ENCODE measurements around the gene MRGPRG.
"Not testable (repeated sequence)": the region's sequence is repeated elsewhere in the genome, so short reads cannot be mapped to it uniquely, and the experiment has no call there.

Gene MRGPRG

DNA sequence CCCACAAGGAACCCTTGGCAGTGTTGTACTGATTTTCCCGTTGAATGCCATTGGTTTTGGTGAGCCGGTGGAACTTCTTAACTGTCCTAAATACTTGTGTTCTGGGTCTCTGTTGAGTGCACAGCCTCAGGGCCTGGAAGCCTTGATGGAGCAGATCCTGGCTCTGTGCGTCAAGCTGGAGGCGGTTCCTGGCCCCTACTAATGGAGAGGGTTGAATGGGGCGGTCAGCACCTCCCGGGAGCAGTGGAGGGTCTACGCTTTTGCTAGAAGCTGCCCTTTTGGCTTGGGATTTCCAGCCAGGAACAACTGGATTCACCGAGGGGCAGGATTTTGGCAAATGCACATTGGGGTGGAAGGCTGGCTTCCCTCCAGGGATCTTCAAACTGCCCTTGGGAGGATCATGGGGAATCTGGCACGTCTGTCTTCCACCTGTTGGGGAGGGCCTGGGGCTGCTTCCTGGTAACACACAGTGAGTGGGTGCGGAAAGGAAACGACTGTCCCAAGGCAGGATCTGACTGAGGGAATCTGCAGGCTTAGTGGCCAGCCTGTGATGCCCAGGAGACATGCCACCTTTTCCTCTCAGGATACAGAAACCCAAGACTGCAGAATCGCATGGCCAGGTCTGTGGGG is 46.6 kb downstream of the MRGPRG start:
- DNase-seq, result no peak

DNA sequence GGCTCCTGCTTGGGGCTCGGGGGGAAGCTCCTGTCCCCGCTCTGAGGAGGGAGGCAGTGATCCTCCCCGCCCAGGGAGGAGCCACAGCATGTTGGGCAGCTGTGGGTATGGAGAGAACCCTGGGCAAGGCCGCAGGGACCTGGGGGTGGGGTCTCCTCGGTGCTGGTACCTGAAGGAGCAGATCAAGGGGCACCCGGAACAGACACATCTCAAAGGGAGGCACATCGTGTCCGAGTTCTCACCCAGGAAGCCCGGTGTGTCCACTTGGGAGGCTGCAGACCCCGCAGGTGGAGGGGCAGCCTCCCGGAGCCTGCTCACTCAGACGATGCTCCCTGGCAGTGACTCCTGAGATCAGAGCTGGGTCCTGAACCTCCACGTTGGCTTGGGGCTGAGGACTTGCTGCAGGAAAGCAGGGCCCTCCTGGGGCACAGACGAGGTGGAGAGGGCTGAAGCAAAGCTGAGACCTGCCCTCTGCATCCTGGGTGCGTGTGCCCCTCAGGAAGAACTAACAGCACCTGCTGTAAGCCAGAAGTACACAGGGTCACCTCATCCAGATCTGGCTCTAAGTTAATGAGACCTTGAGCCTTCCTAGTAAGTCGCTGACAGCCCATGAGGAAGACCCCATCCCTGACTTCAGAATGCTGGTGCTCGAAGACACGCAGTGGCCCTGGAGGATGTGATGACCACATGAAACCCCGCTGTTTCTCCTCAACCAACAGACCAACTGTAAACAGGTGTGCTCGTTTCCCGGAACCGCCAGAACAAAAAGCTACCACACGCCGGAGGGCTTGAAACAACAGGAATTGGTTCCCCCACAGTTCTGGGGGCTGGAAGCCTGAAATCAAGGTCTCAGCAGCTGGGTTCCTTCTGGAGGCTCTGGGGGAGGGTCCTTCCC is 47.6 kb downstream of the MRGPRG start:
- DNase-seq, result no peak

DNA sequence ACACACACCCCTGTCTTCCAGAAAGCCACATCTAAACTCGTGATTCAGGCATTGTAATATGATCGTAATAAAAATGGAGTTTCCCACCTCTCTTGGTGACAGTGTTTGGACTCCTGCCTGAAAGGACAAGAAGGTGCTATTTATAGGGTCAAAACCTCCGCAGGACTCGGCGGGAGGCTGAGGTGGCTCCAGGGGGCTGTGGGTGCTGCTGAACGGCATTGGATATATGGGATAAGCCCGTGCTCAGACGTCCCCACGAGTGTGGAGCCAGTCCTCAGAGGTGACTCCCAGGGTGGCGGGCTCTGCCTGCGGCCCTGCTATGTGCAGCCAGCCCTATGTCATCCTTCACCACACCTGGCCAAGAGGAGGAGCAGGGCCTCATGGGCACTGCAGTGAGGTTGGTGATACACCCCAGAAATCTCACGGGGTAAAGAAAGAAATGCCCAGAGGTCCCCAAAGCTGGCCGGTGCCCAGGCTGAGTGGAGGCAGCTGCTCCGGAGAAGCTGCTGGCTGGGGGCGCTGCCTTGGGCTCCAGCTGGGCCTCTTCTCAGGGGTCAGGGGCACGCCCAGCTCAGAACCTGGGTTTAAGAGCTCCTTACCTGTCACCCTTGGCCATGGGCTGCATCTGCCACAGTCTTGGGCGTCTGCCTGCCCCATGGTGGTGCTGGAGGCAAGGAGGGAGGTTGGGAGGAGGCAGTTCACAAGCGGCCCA is 48.4 kb downstream of the MRGPRG start:
- peak; percentile 23 for DNase-seq

DNA sequence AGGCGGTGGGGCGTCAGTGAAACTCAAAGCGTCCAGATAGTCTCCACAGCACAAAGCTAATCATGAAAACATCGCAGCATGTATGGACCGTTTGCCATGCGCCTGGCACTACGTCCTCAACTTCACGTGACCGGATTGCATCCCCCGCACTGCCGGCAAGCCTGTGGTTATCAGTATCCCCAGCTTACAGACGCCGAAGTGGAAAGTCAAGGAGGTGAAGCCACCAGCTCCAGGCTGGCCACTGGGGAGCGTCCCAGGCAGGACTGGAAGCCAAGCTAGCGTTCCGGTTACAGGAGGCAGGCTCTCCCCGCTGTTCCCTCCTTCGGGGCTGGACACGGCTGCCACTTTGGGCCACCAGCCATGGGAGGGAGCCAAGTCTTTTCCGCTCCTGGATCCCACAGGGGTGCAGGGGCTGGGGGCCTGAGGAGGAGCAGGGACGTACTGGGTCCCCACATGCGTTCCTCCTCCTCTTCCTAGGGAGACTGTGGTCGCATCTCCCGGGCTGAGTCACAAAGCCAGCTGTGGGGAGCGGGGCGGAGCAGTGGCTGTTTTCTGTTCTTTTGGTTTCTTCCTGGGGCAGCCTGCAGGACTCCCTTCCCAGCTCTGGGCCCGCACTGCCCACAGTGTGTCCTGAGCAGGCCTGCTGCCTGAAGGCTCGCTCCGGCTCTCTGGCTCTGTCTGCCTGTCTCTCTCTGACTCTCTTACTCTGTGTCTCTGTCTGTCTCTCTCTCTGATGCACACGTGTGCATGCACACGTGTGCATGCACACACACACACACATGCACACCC is 49.2 kb downstream of the MRGPRG start:
- DNase-seq, result peak; percentile 64

DNA sequence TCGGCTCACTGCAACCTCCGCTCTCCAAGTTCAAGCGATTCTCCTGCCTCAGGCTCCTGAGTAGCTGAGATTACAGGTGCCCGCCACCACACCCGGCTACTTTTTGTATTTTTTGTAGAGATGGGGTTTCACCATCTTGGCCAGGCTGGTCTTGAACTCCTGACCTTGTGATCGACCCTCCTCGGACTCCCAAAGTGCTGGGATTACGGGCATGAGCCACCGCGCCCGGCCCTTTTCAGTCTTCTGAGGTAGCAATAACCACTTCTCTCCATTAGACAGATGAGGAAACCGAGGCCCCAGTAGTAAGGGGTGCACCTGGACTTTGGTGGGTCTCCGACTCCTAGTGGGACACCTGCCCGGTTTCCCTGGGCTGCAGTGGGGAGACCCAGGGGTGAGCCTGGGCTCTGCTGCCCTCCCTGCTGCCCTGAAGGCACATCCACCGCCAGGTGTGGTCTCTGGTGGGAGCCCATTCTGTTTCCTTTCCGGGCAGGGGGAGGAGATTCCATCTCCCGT is 49.8 kb downstream of the MRGPRG start:
- DNase-seq, result not testable (repeated sequence)

All from suppressor macrophage treated with lipopolysaccharide for 4 hours (primary cell).